ENCODE measurements around the gene DNAH17.
"Not testable (repeated sequence)": the region's sequence is repeated elsewhere in the genome, so short reads cannot be mapped to it uniquely, and the experiment has no call there.

DNAH17 gene

DNA sequence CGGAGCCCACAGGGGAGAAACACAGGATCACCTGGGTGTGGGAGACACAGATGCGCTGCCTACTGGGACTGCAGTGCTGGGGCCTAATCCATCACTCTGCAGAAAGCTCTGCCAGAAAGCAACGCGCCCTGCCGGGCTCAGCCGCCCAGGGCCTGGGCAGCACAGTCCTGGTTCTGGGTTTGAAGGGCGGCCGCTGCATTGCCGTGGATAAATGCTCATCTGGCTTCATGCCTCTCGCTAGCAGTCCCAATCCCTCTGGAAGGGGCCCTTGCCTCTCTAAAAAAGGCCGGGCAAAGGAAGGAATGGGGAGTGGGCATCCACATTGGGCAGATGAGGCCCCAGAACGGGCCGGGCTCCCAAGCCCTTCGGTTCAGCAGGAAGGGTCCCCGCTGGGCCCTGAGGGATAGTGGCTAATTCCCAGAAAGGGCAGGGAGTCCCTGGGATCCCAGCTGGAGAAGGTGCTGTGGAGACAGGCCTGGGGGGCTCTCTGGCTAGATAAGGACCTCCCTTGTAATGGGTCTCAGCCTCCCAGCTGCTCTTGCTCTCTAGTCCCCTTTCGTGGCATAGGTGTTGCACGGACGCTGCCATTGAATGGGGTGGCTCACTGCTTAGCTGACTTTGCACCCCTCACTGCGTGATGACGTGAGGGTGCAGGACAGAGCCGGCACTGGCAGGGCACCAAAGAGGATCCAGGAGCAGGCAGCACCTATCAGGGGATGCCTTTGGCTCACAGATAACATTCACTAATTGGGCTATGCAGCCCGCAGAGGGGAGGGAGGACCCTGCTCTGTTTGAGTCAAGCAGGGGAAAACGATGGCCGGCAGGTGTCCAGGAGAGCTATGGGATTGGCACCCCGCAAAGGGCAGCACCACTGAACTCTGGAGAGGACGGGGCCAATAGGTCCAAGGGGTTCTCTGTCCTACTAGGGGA is 110.1 kb downstream of the DNAH17 start:
- FAIRE-seq, result no peak
- TF ChIP-seq TAF1 (IDR thresholded peaks at IDR 0.05; ENCODE audit: borderline replicate concordance, low read depth, low read length) (no peak), POLR2A (IDR thresholded peaks at IDR 0.05; ENCODE audit: low read depth, low read length) (no peak), POLR2AphosphoS5 (IDR thresholded peaks at IDR 0.05; ENCODE audit: low read depth, low read length) (no peak)
- DNase-seq (ENCODE audit: insufficient read length), result no peak

DNA sequence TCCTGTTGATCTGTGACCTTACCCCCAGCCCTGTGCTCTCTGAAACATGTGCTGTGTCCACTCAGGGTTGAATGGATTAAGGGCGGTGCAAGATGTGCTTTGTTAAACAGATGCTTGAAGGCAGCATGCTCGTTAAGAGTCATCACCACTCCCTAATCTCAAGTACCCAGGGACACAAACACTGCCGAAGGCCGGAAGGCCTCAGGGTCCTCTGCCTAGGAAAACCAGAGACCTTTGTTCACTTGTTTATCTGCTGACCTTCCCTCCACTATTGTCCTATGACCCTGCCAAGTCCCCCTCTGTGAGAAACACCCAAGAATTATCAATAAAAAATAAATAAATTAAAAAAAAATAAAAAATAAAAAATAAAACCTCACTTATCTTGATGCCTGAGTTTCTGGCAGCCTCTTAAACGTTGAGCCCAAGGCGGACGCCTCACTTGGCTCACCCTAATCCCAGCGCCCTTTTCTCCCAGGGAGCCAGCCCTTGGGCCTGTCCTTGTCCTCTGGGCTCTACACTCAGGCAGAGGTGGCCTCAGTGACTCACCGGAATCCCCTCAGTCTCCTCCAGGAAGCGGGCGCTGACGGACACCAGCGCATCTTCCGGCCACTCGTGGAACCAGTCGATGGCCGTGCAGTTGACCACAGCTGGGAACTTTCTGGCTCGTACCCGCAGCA is 110.9 kb downstream of the DNAH17 start:
- not testable (repeated sequence) for FAIRE-seq; DNase-seq (ENCODE audit: insufficient read length)

DNA sequence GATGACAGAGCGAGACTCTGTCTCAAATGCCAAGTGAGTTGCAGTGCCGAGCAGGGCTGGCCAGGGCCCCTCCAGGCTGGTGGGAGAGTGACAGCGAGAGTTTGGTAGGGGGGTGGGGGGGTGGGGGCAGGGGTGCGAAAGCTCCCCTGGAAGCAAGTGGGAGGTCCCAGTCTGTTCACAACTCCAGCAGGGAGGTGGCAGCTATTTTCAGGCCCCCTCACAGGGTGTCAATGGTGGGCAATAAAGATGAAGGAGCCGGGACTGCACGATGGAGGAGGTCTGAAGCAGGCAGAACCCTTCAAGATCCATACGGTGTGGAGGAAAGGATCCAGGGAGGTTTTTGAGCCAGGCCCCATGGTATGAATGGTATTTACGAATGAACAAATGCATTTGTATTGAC is 115.0 kb downstream of the DNAH17 start:
- TF ChIP-seq POLR2AphosphoS5 (IDR thresholded peaks at IDR 0.05; ENCODE audit: low read depth, low read length) (no peak), TAF1 (IDR thresholded peaks at IDR 0.05; ENCODE audit: borderline replicate concordance, low read depth, low read length) (no peak), POLR2A (IDR thresholded peaks at IDR 0.05; ENCODE audit: low read depth, low read length) (no peak)
- DNase-seq (ENCODE audit: insufficient read length) (no peak), FAIRE-seq (no peak)

DNA sequence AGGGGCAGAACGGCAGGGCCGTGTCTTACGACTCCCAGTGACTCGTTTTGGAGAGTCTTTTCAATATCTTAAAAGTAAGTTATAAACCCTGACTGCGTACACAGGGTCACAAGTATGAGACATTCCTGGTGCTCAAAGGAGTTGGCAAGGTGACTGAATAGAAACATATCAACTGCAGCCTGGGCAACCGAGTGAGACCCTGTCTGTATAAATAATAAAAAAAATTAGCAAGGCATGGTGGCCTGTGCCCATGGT is 115.5 kb downstream of the DNAH17 start:
- no peak for TF ChIP-seq TAF1 (IDR thresholded peaks at IDR 0.05; ENCODE audit: borderline replicate concordance, low read depth, low read length)
- TF ChIP-seq POLR2AphosphoS5 (IDR thresholded peaks at IDR 0.05; ENCODE audit: low read depth, low read length), result no peak
- TF ChIP-seq POLR2A (IDR thresholded peaks at IDR 0.05; ENCODE audit: low read depth, low read length), result no peak
- DNase-seq (ENCODE audit: insufficient read length) (no peak), FAIRE-seq (no peak)

DNA sequence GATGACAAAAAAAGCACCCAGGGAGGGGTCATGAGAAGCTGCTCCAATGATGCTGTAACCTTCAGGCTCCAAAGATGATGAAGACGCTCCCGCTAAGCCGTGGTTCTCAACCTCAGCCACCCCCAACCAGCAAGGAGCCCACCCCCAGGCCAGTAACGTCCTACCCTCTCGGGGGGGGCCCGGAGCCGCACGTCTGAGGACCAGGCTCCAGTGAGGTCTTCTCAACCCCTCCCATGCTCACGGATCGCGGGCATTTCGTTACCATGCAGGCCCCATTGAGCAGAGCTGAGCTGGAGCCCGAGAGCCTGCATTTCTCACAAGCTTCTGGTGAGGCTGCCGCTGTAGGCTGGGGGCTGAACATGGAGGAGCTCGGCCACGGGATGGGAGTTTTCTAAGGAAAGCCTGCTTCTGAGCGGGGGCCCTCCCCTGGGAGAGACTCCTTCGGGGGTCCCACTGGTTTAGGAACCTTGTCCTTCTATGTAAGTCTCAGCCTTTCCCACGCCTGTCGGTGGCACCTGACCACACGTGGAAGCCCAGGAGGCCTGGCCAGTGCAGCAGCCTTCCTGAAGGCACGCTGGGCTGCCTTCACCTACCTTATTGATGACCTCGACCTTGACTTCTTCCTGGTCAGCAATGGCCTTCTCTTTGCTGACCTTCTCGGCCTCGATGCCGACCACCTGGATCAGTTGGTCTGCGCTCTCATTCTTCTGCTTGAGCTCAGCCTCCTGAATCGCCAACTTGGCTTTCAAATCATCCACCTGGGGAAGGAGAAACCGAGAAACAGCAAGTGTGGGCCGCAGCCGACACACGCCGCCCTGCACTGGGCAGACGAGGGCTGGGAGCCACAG is 116.0 kb downstream of the DNAH17 start:
- DNase-seq (ENCODE audit: insufficient read length), result no peak

DNA sequence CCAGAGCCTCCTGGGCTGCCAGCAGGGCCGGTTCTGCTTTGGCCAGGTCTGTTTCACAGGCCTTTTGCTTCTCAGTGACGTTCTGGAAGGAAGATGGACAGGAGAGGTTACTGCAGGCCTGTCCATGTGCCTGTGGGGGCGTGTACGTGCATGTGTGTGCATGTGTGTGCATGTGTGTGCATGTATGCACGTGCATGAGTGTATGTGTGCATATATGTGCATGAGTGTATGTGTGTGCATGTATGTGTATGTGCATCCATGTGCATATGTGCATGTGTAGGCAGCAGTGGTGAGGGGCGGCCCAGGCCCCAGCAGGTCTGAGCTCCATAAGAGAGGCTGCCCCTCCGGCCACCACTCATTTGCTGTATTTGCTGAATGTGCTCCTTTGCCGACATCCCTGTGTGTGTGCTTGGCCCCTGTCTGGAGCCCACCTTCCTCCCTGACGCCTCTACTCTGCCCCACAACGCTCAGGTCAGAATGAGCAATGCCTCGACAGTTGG is 117.0 kb downstream of the DNAH17 start:
- no peak for FAIRE-seq
- no peak for TF ChIP-seq POLR2AphosphoS5 (IDR thresholded peaks at IDR 0.05; ENCODE audit: low read depth, low read length)
- no peak for TF ChIP-seq TAF1 (IDR thresholded peaks at IDR 0.05; ENCODE audit: borderline replicate concordance, low read depth, low read length)
- no peak for TF ChIP-seq POLR2A (IDR thresholded peaks at IDR 0.05; ENCODE audit: low read depth, low read length)
- DNase-seq (ENCODE audit: insufficient read length), result no peak

More for the DNA sequence above, 116.0 kb downstream of the DNAH17 start:
- TF ChIP-seq TAF1 (IDR thresholded peaks at IDR 0.05; ENCODE audit: borderline replicate concordance, low read depth, low read length), result no peak
- TF ChIP-seq POLR2AphosphoS5 (IDR thresholded peaks at IDR 0.05; ENCODE audit: low read depth, low read length), result no peak
- no peak for TF ChIP-seq POLR2A (IDR thresholded peaks at IDR 0.05; ENCODE audit: low read depth, low read length)
- FAIRE-seq, result no peak

DNA sequence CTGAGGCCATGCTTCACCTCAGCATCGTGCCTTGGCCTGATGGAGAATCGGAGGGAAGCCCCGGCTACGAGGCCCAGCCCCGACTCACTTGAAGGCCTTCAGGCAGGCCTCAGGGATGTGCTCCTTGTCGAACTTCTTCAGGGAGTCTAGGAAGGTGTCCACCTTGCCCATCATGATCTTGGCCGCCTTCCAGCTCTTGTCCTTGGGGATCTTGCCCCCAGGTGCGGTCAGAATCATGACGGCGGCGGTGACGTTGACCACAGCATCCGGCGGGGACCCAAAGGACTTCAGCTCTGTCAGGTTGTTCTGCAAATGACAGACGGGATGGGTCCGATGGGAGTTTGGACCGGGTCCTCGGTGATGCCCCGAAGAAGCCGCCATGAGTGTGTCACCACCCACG is 117.5 kb downstream of the DNAH17 start:
- DNase-seq (ENCODE audit: insufficient read length), result no peak
- no peak for FAIRE-seq
- TF ChIP-seq TAF1 (IDR thresholded peaks at IDR 0.05; ENCODE audit: borderline replicate concordance, low read depth, low read length) (no peak), POLR2A (IDR thresholded peaks at IDR 0.05; ENCODE audit: low read depth, low read length) (no peak), POLR2AphosphoS5 (IDR thresholded peaks at IDR 0.05; ENCODE audit: low read depth, low read length) (no peak)

DNA sequence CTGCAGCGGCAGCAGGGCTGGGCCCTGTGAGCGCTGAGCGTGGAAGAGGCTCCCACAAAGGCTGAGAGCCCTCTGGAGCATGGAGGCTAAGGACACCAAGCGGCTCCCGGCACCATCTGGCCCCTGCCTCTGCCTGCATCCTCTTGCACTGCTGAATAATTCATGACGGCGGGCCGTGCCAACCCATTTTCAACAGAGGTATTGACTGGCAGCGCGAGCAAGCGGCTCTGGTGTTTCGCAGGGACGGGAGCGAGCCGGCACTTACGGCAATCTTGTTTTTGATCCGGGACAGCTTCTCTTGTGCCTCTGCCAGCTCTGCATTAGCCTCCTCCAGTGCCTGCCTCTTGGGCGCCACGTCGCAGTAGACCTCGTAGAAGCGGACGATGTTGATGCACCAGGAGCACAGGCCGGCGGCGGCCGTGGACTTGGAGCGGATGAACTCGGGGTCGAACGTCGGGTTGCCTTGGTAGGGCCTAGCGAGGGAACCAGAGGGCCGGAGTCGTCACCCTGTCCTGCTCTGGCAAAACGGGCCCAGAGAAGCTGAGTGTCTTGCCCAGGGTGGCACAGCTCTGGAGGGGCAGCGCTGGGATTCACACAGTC is 118.4 kb downstream of the DNAH17 start:
- no peak for FAIRE-seq
- no peak for DNase-seq (ENCODE audit: insufficient read length)
- TF ChIP-seq TAF1 (IDR thresholded peaks at IDR 0.05; ENCODE audit: borderline replicate concordance, low read depth, low read length) (no peak), POLR2A (IDR thresholded peaks at IDR 0.05; ENCODE audit: low read depth, low read length) (no peak), POLR2AphosphoS5 (IDR thresholded peaks at IDR 0.05; ENCODE audit: low read depth, low read length) (no peak)

DNA sequence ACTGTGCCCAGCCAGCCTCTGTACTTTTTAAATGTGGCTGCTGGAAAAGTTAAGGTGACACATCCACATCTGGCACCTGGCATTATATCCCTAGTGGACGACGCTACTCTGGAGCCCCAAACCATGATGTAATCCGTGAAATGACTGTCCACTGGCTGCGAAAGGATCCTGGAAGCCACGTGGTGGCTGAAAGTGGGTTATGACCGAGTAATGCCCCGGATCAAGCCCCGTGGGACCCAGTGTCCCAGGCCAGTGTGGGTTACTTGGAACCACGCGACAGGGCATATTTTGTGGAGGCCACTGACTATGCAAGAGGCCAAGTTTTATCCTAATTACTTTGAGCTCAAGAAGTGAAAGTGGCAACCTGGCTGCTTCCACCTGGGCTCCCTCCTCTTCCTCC is 119.1 kb downstream of the DNAH17 start:
- FAIRE-seq, result no peak
- no peak for TF ChIP-seq POLR2A (IDR thresholded peaks at IDR 0.05; ENCODE audit: low read depth, low read length)

DNA sequence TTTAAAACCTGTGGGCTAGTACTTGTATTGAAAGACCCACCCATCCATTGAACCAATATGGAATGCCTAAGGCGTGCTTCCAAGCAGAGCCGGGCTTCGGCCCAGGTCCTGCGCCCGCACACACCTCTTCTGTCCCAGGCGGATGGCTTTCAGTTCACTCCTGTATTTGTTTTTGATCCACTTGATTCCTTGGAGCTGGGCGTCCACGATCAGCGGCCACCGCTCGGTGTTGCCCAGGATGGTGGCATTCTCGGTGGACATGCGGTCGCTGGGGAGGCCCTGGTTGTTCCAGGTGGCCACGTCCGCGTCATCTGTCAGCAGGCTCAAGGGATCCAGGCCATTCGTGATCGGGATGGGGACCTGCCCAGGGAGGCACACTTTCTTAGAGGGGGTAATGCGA is 122.8 kb downstream of the DNAH17 start:
- no peak for DNase-seq (ENCODE audit: insufficient read length)
- no peak for FAIRE-seq
- TF ChIP-seq TAF1 (IDR thresholded peaks at IDR 0.05; ENCODE audit: borderline replicate concordance, low read depth, low read length) (no peak), POLR2A (IDR thresholded peaks at IDR 0.05; ENCODE audit: low read depth, low read length) (no peak), POLR2AphosphoS5 (IDR thresholded peaks at IDR 0.05; ENCODE audit: low read depth, low read length) (no peak)

More for the DNA sequence above, 119.1 kb downstream of the DNAH17 start:
- no peak for DNase-seq (ENCODE audit: insufficient read length)

DNA sequence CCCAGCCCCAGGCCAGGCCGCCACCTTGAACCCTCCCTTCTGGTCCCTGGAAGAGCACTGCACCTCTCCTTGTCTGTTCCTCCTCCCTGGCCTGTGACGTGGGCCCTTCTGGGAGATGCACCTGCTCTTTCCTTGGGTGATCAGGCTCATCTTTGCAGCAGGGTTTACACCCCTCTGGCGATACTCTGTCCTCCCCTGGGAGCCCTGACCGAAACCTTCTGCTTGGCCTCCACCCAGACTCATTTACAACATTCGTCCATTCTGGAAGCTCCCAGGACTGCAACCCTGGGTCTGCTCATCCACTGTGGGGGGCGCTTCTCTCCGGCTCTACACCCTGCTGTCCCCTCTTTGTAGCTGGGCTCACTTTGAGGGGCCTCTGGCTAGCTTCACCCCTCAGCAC is 125.4 kb downstream of the DNAH17 start:
- FAIRE-seq, result no peak
- TF ChIP-seq POLR2AphosphoS5 (IDR thresholded peaks at IDR 0.05; ENCODE audit: low read depth, low read length) (no peak), TAF1 (IDR thresholded peaks at IDR 0.05; ENCODE audit: borderline replicate concordance, low read depth, low read length) (no peak), POLR2A (IDR thresholded peaks at IDR 0.05; ENCODE audit: low read depth, low read length) (no peak)
- no peak for DNase-seq (ENCODE audit: insufficient read length)

Data from GM12892 (cell line).